ENCODE results near the gene NTMT2.

DNA sequence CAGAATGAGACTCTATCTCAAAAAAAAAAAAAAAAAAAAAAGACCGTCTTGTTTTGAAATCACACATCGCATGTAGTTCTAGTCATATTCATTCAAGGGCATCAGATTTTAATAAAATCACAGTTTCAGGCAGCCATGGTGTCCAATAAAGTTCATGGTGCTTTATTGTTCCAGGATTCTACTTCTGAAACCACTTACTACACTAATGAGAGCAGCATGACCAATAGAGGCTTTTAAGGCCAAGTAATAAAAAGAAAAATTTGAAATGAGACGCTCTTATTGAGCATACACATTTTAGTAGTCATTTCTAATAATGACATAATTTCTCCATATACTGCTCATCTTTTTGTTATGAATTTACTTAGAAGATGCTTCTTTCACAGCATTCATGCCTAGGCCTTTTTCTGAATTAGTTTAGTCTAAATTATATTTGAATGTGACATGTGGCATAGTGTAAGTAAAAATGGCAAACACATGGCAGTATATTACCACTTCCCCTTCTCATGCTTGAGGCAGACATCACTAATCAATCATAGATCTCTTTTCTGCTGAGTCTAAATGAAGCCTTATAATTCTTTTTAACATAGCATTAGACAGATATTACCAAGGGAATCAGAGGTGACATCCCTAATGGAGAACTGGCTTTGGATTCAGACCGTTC is 18.5 kb downstream of the NTMT2 start:
- TF ChIP-seq PAX5 (IDR thresholded peaks at IDR 0.05; ENCODE audit: insufficient read depth, low read length, severe bottlenecking) (no peak), TAF1 (IDR thresholded peaks at IDR 0.05; ENCODE audit: low read depth, low read length) (no peak), POLR2A (IDR thresholded peaks at IDR 0.05; ENCODE audit: low read depth, low read length) (no peak)
